ENCODE results near the gene HTR3D.

HTR3D gene

DNA sequence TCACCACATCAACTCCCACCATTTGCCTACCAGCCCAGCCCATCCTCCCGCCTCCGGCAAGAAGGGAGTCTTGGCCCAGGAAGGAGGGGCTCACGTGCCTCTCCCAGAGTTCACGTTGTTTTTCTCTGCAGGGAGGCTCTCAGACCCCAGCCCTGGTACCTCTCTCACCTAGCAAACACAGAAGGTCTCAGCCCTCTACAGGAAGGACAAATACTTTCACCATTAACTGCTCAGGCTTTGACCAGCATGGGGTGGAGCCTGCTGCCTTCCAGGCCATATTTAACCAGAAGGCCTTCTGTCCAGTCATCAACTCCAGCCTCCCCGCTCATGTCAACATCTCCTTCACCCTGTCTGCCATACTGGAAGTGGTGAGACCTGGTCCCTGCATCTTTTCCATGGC is 46.3 kb downstream of the HTR3D start:
- ATAC-seq, result no peak
- TF ChIP-seq, protein P1, sequence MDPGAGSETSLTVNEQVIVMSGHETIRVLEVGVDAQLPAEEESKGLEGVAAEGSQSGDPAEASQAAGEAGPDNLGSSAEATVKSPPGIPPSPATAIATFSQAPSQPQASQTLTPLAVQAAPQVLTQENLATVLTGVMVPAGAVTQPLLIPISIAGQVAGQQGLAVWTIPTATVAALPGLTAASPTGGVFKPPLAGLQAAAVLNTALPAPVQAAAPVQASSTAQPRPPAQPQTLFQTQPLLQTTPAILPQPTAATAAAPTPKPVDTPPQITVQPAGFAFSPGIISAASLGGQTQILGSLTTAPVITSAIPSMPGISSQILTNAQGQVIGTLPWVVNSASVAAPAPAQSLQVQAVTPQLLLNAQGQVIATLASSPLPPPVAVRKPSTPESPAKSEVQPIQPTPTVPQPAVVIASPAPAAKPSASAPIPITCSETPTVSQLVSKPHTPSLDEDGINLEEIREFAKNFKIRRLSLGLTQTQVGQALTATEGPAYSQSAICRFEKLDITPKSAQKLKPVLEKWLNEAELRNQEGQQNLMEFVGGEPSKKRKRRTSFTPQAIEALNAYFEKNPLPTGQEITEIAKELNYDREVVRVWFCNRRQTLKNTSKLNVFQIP (CRISPR knock-in tag; IDR thresholded peaks at IDR 0.05; ENCODE audit: borderline replicate concordance, low read depth), result no peak
- no peak for TF ChIP-seq GLIS3 (CRISPR knock-in tag; IDR thresholded peaks at IDR 0.05)
- TF ChIP-seq ISL1 (CRISPR knock-in tag; IDR thresholded peaks at IDR 0.05), result no peak
- TF ChIP-seq TCF4 (CRISPR knock-in tag; IDR thresholded peaks at IDR 0.05; ENCODE audit: borderline replicate concordance), result no peak
- no peak for TF ChIP-seq PPARA (CRISPR knock-in tag; IDR thresholded peaks at IDR 0.05; ENCODE audit: borderline replicate concordance)
- no peak for TF ChIP-seq ZFP30 (CRISPR knock-in tag; IDR thresholded peaks at IDR 0.05)
- TF ChIP-seq, protein P2, sequence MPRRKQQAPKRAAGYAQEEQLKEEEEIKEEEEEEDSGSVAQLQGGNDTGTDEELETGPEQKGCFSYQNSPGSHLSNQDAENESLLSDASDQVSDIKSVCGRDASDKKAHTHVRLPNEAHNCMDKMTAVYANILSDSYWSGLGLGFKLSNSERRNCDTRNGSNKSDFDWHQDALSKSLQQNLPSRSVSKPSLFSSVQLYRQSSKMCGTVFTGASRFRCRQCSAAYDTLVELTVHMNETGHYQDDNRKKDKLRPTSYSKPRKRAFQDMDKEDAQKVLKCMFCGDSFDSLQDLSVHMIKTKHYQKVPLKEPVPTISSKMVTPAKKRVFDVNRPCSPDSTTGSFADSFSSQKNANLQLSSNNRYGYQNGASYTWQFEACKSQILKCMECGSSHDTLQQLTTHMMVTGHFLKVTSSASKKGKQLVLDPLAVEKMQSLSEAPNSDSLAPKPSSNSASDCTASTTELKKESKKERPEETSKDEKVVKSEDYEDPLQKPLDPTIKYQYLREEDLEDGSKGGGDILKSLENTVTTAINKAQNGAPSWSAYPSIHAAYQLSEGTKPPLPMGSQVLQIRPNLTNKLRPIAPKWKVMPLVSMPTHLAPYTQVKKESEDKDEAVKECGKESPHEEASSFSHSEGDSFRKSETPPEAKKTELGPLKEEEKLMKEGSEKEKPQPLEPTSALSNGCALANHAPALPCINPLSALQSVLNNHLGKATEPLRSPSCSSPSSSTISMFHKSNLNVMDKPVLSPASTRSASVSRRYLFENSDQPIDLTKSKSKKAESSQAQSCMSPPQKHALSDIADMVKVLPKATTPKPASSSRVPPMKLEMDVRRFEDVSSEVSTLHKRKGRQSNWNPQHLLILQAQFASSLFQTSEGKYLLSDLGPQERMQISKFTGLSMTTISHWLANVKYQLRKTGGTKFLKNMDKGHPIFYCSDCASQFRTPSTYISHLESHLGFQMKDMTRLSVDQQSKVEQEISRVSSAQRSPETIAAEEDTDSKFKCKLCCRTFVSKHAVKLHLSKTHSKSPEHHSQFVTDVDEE (CRISPR knock-in tag; IDR thresholded peaks at IDR 0.05), result no peak
- TF ChIP-seq, protein P3, sequence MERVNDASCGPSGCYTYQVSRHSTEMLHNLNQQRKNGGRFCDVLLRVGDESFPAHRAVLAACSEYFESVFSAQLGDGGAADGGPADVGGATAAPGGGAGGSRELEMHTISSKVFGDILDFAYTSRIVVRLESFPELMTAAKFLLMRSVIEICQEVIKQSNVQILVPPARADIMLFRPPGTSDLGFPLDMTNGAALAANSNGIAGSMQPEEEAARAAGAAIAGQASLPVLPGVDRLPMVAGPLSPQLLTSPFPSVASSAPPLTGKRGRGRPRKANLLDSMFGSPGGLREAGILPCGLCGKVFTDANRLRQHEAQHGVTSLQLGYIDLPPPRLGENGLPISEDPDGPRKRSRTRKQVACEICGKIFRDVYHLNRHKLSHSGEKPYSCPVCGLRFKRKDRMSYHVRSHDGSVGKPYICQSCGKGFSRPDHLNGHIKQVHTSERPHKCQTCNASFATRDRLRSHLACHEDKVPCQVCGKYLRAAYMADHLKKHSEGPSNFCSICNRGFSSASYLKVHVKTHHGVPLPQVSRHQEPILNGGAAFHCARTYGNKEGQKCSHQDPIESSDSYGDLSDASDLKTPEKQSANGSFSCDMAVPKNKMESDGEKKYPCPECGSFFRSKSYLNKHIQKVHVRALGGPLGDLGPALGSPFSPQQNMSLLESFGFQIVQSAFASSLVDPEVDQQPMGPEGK (CRISPR knock-in tag; IDR thresholded peaks at IDR 0.05; ENCODE audit: borderline replicate concordance), result no peak
- TF ChIP-seq, protein P4, sequence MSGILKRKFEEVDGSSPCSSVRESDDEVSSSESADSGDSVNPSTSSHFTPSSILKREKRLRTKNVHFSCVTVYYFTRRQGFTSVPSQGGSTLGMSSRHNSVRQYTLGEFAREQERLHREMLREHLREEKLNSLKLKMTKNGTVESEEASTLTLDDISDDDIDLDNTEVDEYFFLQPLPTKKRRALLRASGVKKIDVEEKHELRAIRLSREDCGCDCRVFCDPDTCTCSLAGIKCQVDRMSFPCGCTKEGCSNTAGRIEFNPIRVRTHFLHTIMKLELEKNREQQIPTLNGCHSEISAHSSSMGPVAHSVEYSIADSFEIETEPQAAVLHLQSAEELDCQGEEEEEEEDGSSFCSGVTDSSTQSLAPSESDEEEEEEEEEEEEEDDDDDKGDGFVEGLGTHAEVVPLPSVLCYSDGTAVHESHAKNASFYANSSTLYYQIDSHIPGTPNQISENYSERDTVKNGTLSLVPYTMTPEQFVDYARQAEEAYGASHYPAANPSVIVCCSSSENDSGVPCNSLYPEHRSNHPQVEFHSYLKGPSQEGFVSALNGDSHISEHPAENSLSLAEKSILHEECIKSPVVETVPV (CRISPR knock-in tag; IDR thresholded peaks at IDR 0.05), result no peak
- TF ChIP-seq ESRRG (CRISPR knock-in tag; IDR thresholded peaks at IDR 0.05), result no peak
- TF ChIP-seq ZNF565 (CRISPR knock-in tag; conservative IDR thresholded peaks at IDR 0.05; ENCODE audit: low read depth), result no peak
- no peak for TF ChIP-seq ZNF70 (CRISPR knock-in tag; IDR thresholded peaks at IDR 0.05)
- TF ChIP-seq, protein P5, sequence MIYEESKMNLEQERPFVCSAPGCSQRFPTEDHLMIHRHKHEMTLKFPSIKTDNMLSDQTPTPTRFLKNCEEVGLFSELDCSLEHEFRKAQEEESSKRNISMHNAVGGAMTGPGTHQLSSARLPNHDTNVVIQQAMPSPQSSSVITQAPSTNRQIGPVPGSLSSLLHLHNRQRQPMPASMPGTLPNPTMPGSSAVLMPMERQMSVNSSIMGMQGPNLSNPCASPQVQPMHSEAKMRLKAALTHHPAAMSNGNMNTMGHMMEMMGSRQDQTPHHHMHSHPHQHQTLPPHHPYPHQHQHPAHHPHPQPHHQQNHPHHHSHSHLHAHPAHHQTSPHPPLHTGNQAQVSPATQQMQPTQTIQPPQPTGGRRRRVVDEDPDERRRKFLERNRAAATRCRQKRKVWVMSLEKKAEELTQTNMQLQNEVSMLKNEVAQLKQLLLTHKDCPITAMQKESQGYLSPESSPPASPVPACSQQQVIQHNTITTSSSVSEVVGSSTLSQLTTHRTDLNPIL (CRISPR knock-in tag; IDR thresholded peaks at IDR 0.05; ENCODE audit: low read depth), result no peak
- TF ChIP-seq OSR1 (CRISPR knock-in tag; IDR thresholded peaks at IDR 0.05), result no peak
- no peak for TF ChIP-seq CSDC2 (CRISPR knock-in tag; IDR thresholded peaks at IDR 0.05)
- no peak for TF ChIP-seq BACH2 (CRISPR knock-in tag; IDR thresholded peaks at IDR 0.05; ENCODE audit: borderline replicate concordance)
- no peak for TF ChIP-seq ARNTL (CRISPR knock-in tag; IDR thresholded peaks at IDR 0.05; ENCODE audit: borderline replicate concordance, low read depth)

DNA sequence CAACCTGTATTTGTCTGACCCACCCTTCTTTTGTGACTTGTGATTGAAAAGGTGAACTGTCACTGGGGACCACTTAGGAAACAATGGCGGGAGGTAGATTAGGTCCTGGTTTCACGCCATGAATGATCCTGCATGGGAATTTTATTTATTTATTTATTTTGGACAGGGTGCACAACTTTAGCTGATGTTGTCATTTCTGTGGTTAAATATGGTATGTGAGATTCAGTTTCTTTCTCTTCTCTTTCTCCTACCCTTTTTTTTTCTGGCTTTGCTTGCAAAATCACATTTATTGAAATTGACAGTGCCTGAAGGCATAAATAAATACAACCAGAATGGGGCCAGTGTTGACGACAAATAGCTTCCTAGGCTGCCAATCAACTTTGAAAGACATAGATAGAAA is 47.3 kb downstream of the HTR3D start:
- ATAC-seq, result no peak
- TF ChIP-seq ZFP30 (CRISPR knock-in tag; IDR thresholded peaks at IDR 0.05) (no peak), ZC3H10 (CRISPR knock-in tag; IDR thresholded peaks at IDR 0.05) (no peak), OSR1 (CRISPR knock-in tag; IDR thresholded peaks at IDR 0.05) (no peak), PPARA (CRISPR knock-in tag; IDR thresholded peaks at IDR 0.05; ENCODE audit: borderline replicate concordance) (no peak), TOX (CRISPR knock-in tag; IDR thresholded peaks at IDR 0.05; ENCODE audit: borderline replicate concordance) (no peak), ISL1 (CRISPR knock-in tag; IDR thresholded peaks at IDR 0.05) (no peak), ZFP3 (CRISPR knock-in tag; IDR thresholded peaks at IDR 0.05) (no peak), ESRRG (CRISPR knock-in tag; IDR thresholded peaks at IDR 0.05) (no peak), BACH2 (CRISPR knock-in tag; IDR thresholded peaks at IDR 0.05; ENCODE audit: borderline replicate concordance) (no peak), ZNF565 (CRISPR knock-in tag; conservative IDR thresholded peaks at IDR 0.05; ENCODE audit: low read depth) (no peak), TCF4 (CRISPR knock-in tag; IDR thresholded peaks at IDR 0.05; ENCODE audit: borderline replicate concordance) (no peak), ZNF70 (CRISPR knock-in tag; IDR thresholded peaks at IDR 0.05) (no peak), RARB (CRISPR knock-in tag; IDR thresholded peaks at IDR 0.05) (no peak), ZNF8 (CRISPR knock-in tag; IDR thresholded peaks at IDR 0.05) (no peak), CSDC2 (CRISPR knock-in tag; IDR thresholded peaks at IDR 0.05) (no peak)
- TF ChIP-seq, protein P2 (CRISPR knock-in tag; IDR thresholded peaks at IDR 0.05), result no peak
- TF ChIP-seq, protein P4 (CRISPR knock-in tag; IDR thresholded peaks at IDR 0.05), result no peak
- TF ChIP-seq, protein P5 (CRISPR knock-in tag; IDR thresholded peaks at IDR 0.05; ENCODE audit: low read depth), result no peak

All from SK-N-SH treated with all-trans-retinoic acid at 6 μM for 48 hours (cell line).